Measurements from ENCODE around the gene ZNF84.
A peak's percentile ranks its signal among the peaks of the same experiment; 100 is the strongest.

Gene ZNF84

DNA sequence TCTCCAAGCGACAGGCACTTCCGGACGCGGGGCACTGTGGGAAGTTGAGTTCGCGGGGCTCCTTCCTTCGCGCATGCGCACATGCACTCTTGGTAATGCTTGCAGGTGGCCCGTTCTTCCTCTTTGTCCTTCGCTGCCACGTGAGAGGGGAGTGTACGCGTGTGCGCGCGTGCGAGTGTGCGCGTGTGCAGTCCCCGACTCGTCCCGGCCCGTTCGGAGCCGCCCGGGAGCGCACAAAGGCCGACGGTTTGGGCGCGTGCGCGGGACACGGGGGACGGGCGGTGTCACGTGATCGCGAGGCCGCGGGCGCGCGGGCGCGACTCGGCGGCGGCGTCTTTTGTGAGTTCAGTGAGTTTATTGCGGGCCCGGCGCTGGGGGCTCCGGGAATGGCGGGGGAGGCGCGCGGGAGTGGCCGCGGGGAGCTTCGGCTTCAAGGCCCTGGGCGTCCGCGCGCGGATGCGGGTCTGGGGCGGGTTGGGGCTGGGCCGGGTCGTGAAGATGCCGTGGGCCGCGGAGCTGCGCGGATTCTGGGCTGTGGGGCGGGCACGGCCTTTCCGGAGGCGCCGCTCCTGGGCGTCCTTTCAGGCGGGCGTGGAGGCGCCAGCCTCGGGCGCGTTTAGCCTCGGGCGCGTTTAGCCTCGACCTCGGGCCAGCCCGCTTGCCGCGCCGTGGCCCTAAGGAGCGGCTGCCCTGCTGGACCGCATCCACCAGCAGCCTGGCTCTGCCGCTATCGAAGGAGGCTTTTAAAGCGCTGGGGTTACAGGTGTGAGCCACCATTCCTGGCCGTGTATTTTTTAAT is at the start of gene ZNF84:
Gene ZNF84, plus strand, starts transcription at position 303 of the 799 bp plus-strand sequence. CDS start 3,959 bp downstream, outside the sequence.
- DNase-seq (ENCODE audit: low read depth in 2 of 2): peak; percentile 95 to 96

DNA sequence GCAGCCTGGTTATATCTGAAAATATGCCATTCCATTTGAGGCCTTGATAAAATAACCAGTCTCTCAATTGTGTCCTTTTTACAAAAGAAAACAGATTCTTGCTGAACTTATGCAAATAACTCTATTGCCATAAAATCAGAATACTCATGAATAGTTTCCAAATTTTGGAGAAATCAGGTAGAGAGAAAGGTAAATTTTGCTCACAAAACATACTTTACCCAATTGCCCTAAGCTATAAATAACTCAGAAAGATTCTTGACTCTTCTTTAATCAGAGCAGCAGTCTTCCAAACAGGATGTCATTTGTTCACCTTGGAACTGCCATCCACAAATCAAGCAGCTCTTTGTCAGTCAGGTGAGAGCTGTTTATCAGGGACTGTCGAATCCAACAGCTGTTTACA is 38.6 kb upstream of the ZNF84 start:
- no peak for DNase-seq (ENCODE audit: low read depth in 2 of 2)

DNA sequence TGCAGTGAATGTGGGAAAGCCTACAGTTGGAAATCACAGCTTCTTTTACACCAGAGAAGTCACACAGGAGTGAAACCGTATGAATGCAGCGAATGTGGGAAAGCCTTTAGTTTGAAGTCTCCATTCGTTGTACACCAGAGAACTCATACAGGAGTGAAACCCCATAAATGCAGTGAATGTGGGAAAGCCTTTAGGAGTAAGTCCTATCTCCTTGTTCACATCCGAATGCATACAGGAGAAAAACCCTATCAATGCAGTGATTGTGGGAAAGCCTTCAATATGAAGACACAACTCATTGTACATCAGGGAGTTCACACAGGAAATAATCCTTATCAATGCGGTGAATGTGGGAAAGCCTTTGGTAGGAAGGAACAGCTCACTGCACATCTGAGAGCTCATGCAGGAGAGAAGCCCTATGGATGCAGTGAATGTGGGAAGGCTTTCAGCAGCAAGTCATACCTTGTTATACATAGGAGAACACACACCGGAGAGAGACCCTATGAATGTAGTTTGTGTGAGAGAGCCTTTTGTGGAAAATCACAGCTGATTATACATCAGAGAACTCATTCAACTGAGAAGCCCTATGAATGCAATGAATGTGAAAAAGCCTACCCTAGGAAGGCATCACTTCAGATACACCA is 26.5 kb upstream of the ZNF84 start:
- no peak for DNase-seq (ENCODE audit: low read depth in 2 of 2)

DNA sequence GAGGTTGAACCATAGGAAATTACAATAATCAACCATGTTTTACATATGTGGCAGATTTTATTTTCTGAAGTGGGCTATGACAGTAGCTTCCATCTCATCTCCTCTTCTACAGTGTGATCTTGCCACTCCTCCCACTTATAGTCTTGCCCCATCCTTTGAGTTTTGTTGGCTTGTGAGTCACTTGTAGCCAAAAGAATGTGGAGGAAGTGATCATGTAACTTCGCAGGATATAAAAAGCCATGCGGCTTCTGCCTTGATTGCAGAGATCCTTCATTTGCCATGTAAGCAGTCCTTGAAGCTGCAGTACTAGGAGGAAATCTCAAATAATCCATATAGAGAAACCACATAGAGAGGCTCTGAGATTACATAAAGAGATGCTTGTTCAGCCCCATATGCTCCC is 13.7 kb upstream of the ZNF84 start:
- DNase-seq (ENCODE audit: low read depth in 2 of 2): no peak

DNA sequence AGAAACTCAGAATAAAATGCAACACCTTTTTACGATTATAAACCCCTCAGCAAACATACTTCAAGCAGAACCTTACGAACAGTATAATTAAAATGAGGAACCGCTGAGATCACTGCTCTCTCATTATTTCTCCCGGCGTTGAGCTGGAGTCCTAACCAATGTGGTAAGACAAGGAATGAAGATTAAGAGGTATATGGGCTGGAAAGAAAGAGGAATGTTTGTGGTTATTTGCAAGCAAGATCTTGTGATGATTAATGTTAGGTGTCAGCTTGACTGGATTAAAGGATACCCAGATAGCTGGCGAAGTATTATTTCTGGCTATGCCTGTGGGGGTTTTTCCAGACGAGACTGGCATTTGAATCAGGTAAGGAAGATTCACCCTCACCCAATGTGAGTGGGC is 10.3 kb upstream of the ZNF84 start:
- no peak for DNase-seq (ENCODE audit: low read depth in 2 of 2)

DNA sequence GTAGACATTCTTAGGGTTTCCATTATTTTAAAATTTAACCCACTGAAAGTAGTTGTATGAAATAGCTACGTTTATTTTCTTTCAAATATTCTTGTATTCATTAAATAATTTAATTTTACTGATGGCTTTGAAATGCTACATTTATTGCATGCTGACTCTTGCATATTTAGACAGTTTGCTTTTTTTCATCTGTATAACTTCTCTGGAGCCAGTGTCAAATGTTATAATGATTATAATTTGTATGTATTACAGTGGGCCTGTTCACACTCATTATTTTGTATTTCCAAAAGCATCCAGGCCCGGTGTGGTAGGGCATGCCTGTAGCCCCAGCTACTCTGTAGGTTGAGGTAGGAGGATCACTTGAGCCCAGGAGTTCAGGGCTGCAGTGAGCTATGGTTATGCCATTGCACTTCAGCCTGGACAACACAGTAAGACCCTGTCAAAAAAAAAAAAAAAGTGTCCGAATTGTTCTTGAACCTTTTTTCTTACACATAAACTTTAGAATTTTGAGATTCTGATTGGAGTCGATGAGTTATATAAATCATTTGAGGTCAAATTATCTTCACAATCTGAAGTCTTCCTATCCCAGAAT is 905 bp downstream of the ZNF84 start:
- no peak for DNase-seq (ENCODE audit: low read depth in 2 of 2)

DNA sequence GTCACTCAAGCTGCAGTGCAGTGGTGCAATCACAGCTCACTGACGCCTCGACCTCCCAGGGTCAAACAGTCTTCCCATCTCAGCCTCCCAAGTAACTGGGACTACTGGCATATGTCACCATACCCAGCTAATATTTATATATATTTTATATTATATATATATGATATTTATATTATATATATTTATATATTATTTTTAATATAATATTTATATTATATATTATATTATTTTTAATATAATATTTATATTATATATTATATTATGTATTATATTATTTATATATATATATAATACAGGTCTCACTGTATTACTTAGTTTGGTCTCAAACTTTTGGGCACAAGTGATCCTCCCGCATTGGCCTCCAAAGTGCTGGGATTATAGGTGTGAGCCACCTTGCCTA is 9.4 kb downstream of the ZNF84 start:
- DNase-seq (ENCODE audit: low read depth in 2 of 2): no peak

DNA sequence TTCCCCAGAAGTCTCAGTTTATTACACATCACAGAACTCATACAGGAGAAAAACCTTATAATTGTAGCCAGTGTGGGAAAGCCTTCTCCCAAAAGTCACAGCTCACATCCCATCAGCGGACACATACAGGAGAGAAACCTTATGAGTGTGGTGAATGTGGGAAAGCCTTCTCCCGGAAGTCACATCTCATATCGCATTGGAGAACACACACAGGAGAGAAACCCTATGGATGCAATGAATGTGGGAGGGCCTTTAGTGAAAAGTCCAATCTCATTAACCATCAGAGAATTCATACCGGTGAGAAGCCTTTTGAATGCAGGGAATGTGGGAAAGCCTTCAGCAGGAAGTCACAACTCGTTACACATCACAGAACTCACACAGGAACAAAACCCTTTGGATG is 20.1 kb downstream of the ZNF84 start:
- no peak for DNase-seq (ENCODE audit: low read depth in 2 of 2)

DNA sequence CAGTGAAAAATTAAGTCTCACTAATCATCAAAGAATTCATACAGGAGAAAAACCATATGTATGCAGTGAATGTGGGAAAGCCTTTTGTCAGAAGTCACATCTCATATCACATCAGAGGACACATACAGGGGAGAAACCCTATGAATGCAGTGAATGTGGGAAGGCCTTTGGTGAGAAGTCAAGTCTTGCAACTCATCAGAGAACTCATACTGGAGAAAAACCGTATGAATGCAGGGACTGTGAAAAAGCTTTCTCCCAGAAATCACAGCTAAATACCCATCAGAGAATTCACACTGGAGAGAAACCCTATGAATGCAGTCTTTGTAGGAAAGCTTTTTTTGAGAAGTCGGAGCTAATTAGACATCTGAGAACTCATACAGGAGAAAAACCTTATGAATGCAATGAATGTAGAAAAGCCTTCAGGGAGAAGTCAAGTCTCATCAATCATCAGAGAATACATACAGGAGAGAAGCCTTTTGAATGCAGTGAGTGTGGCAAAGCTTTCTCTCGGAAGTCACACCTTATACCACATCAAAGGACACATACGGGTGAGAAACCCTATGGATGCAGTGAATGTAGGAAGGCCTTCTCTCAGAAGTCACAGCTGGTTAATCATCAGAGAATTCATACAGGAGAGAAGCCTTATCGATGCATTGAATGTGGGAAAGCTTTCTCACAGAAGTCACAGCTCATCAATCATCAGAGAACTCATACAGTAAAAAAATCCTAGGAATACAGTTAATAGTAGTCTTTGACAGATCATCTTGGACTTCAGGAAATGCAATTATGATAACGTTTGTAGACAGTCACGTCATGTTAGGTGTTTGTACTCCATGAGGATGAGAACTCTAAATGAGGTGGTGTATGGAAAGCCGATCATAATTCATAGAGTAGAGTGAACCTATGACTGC is 21.1 kb downstream of the ZNF84 start:
- DNase-seq (ENCODE audit: low read depth in 2 of 2): no peak

DNA sequence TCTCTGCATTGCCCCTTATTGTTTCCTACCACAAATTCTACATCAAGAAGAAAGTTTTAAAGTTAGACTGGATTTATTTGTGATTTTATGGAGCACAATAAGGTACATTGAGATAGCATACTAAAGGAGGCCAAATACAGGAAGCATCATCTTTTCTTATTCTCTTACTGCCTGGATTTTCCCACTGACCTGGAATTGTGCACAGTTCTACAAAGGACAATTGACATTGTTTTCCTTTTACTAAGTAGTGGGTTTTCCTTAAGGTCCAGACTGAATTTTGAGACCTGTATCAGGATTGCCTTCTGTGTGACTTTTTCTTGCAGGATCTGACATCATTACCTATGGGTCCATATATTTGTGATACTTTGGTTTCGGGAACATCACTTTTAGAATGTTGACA is 24.6 kb downstream of the ZNF84 start:
- DNase-seq (ENCODE audit: low read depth in 2 of 2): no peak

DNA sequence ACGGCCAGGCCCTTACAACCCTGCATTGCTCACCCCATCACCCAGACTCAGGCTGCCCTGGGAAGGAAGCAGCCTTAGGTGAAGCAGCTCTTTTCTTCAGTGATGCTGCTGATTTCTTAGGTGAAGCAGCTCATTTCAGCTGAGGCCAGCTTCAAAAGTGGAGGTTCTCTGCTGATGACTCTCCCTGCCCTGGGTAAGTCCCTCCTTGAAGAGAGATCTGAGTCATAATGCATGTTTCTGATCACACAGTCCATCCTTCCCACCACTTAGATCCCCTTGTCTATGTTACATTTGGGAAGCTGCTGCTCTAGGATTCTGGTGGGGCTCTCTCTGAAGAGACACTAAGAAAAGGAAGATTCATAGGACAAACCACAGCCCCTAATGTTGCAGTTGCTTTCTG is 26.2 kb downstream of the ZNF84 start:
- DNase-seq (ENCODE audit: low read depth in 2 of 2): no peak

DNA sequence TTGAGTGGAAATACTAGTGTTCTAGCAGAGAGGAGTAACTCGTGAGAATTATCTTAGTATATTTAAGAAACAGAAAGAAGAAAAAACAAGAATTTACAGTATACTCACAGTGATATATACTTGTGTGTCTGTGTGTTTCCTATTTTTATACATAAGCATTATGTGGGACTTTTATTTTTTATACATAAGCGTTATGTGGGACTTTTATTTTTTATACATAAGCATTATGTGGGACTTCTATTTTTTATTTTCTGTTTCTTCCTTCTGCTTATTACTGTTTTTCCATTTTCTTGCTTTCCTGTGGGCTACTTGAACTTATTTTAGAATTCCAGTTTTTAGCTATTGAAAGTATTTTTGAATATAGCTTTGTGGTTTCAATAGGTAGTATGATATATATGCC is 36.5 kb downstream of the ZNF84 start:
- no peak for DNase-seq (ENCODE audit: low read depth in 2 of 2)

DNA sequence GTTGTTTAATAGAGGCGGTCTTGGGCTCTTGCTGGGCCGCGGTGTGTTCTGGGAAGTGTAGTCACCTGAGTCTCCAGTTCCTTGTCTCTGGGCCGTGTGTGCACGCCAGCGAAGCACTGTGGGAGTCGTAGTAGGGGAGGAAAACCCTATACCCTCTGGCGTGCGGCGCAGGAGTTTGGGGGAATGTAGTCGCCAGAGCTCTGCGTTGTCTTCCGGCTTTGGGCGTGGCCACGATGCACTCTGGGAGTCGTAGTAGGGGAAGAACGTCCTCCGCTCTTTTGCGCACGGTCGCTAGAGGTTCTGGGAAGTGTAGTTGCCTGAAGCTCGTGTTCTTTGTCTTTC is 42.7 kb downstream of the ZNF84 start:
- peak; percentile 88 to 97 for DNase-seq (ENCODE audit: low read depth in 2 of 2)

DNA sequence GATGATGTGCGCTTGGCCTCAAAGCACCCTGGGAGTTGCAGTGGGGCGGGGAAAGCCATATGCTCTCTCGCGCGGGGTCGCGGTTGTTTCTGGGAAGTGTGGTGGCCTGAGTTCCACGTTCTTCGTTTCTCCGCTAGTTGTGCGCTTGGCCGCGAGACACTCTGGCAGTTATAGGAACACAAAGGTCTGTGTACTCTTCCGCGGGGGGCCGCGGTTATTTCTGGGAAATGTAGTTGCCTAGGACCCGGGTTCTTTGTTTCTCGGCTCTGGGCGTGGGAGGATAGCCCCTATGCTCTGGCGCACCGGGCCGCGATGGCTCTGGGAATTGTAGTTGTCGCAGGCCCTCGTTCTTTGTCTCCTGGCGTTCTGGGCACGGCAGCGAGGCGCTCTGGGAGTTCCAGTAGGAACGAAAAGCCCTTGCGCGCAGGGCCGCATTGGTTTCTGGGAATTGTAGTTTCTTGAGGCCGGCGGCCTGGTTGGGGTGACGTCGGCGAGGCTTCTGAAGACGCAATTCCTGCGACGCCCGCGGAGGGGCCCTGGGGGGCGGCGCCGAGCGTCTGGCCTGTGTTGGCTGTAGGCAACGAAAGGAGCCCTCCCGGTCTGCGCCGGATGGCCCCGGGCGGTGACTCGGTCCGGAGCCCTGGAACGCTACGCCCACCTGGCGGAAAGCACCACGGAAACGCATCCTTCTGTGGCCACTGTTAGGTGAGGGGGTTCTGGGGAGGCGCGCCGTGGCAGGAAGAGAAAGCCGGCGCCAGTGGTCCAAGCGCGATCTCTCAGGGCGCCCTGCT is 43.3 kb downstream of the ZNF84 start, which contains the start of gene ZNF140:
Gene ZNF140, plus strand, starts transcription at position 556 of the 791 bp plus-strand sequence. CDS start 398 bp downstream, outside the sequence.
- DNase-seq (ENCODE audit: low read depth in 2 of 2): peak; percentile 90 to 92

DNA sequence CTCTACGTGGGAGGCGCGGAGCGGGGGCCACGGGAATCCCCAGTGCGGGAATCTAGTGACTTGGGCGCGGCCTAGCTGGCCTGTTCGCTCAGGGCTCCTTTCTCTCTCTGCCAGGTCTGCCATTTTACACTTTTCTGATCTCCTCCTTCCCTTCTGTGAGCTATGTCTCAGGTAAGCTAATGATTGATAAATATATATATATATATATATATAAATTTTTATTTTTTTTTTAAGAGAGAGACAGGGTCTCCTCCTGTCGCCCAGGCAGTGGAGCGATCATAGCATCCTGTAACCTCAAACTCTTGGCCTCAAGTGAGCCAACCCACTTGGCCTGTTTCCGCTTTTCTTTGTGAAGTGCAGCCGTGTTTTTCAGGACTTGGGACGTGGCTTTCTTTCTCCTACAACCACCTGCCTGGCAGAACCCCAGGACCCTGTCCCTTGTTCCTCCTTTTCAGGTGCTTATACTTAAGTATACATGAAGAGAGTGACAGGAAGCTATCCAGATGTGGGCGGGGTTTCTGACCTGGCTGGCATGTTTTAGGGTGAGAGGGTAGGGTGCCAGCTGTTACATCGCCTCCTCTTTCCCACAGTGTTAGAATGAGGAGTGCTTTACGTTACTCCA is 44.0 kb downstream of the ZNF84 start:
- no peak for DNase-seq (ENCODE audit: low read depth in 2 of 2)

DNA sequence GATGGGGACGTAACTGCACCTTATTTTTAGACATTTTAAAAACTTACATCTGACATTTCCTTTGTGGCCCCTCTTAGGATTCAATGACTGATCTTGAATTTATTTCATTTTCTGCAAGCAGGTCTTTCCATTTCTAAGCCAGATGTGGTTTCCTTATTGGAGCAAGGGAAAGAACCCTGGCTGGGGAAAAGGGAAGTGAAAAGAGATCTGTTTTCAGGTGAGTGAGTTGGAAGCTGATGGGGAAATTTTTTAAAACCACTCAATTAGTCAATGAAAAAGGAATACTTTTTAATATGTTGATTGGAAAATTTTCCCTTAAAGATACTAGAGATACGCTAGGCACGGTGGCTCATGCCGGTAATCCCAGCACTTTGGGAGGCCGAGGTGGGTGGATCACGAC is 46.0 kb downstream of the ZNF84 start:
- no peak for DNase-seq (ENCODE audit: low read depth in 2 of 2)

DNA sequence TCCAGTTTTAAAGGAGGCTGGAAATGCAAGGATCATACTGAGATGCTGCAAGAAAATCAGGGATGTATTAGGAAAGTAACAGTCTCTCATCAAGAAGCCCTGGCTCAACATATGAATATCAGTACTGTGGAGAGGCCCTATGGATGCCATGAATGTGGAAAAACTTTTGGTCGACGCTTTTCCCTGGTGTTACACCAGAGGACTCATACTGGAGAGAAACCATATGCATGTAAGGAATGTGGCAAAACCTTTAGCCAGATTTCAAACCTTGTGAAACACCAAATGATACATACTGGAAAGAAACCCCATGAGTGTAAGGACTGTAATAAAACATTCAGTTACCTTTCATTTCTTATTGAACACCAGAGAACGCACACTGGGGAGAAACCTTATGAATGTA is 68.3 kb downstream of the ZNF84 start:
- no peak for DNase-seq (ENCODE audit: low read depth in 2 of 2)

DNA sequence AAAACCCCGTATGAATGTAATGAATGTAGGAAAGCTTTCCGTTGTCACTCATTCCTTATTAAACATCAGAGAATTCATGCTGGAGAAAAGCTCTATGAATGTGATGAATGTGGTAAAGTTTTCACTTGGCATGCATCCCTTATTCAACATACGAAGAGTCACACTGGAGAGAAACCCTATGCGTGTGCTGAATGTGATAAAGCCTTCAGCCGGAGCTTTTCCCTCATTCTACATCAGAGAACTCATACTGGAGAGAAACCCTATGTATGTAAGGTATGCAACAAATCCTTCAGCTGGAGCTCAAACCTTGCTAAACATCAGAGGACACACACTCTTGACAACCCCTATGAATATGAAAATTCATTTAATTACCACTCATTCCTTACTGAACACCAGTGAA is 68.9 kb downstream of the ZNF84 start:
- DNase-seq (ENCODE audit: low read depth in 2 of 2): no peak

DNA sequence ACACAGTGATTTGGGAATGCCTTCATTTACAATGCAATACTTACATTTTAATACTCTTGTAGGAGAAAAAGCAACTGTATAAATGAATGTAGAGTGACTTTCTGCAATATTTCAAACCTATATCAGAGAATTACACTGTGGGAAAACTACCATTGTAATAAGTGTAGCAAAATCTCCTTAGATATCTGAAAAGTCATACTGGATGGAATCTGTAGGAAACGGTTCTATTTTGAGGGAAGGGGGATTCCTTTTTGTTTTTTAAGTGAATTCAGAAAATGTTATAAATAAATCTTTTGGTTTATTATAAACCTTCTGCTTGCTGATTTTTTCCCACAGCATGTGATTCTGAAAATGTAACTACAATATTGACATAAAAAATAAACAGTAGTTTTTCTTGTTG is 69.8 kb downstream of the ZNF84 start:
- DNase-seq (ENCODE audit: low read depth in 2 of 2): no peak

DNA sequence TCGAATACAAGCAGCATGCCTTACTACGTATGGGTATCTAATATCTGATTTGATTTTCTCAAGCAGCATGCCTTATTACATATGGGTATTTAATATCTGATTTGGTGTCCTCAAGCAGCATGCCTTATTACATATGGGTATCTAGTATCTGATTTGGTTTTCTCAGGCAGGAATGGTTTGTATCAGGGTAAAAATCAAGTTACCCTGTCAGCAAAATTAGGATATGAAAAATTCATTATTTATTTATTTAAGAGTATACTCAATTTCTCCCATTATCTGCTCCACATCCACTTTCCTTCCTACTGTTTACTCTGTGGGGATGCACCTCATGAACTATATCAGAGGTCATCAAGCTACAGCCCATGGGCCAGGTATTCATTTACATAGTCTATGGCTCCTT is 70.8 kb downstream of the ZNF84 start:
- no peak for DNase-seq (ENCODE audit: low read depth in 2 of 2)

Data from stimulated activated CD8-positive, alpha-beta memory T cell treated with anti-CD3 and anti-CD28 coated beads, Interleukin-15, amount 100 ng/mL, for 4 hours (primary cell).